GM12875 (cell line): ENCODE measurements around the gene COL4A3.
"Not testable (repeated sequence)": the region's sequence is repeated elsewhere in the genome, so short reads cannot be mapped to it uniquely, and the experiment has no call there.

Source experiments
- H3K4me3 ChIP-seq: one replicate; pipeline ENCODE4 v1.5.1; 2011; ENCODE audit warnings: low read depth, low read length, control low read depth
- CTCF ChIP-seq: IDR thresholded peaks from 2 replicates; pipeline ENCODE4 v1.5.1; 2011; ENCODE audit warnings: low read depth, mild to moderate bottlenecking, control low read depth, inconsistent platforms, low read length, moderate library complexity, borderline replicate concordance; ENCODE audit not compliant: insufficient read depth

Gene COL4A3

GRCh38 chr2:227153758-227154486 lies 10.5 kb upstream of the COL4A3 start:
- H3K4me3 ChIP-seq, result no peak overlapping the region
- no peak for TF ChIP-seq CTCF

GRCh38 chr2:227154986-227155774 lies 9.2 kb upstream of the COL4A3 start:
- no peak for TF ChIP-seq CTCF
- no peak overlapping the region for H3K4me3 ChIP-seq

- H3K4me3 ChIP-seq, result no peak overlapping the region
Measured at GRCh38 chr2:227160164-227160563, 4.3 kb upstream of the COL4A3 start.

GRCh38 chr2:227161947-227162346 lies 2.5 kb upstream of the COL4A3 start:
- no peak for TF ChIP-seq CTCF
- H3K4me3 ChIP-seq, result no peak overlapping the region

More at GRCh38 chr2:227160164-227160563, 4.3 kb upstream of the COL4A3 start:
- TF ChIP-seq CTCF, result no peak

- TF ChIP-seq CTCF, result no peak
- H3K4me3 ChIP-seq, result peak overlapping the region; percentile 80
Measured at GRCh38 chr2:227163485-227163997, 883 bp upstream of the COL4A3 start.

GRCh38 chr2:227164763-227165291 lies 403 bp downstream of the COL4A3 start:
- peak overlapping the region; percentile 80 for H3K4me3 ChIP-seq
- no peak for TF ChIP-seq CTCF

- H3K4me3 ChIP-seq, result not testable (repeated sequence)
Measured at GRCh38 chr2:227171779-227172178, 7.4 kb downstream of the COL4A3 start.
